Vagina (tissue), 2 donors: ENCODE measurements around the gene JAG2. TPM values are rescaled to one million over a fixed set of nuclear protein-coding genes. Genes with fewer than 3 reads are reported as not detected.

Source experiments
- DNase-seq, 2 donors: peaks; one replicate each; pipeline ENCODE4 v3.0.0-alpha.2; 2017; ENCODE audit errors: extremely low spot score in 2 of 2
- H3K27ac ChIP-seq: fragments of 200-600 bp; sonication (generic); one replicate; pipeline ENCODE4 v1.5.1; 2019
- H3K27me3 ChIP-seq: fragments of 200-600 bp; sonication (generic); one replicate; pipeline ENCODE4 v1.5.1; 2019
- H3K36me3 ChIP-seq, 2 donors: fragments of 200-600 bp; sonication (generic); one replicate each; pipeline ENCODE4 v1.5.1; 2017 to 2019
- H3K4me1 ChIP-seq: fragments of 200-600 bp; sonication (generic); one replicate; pipeline ENCODE4 v1.5.1; 2019
- H3K4me3 ChIP-seq, 2 donors: fragments of 200-600 bp; sonication (generic); 1 replicate in 1 of 2; 2 replicates in 1 of 2; pipeline ENCODE4 v1.5.1; 2016 to 2019
- H3K9me3 ChIP-seq: fragments of 200-600 bp; sonication (generic); one replicate; pipeline ENCODE4 v1.5.1; 2019
- POLR2A ChIP-seq, 2 donors: fragments of 450-650 bp; IDR thresholded peaks; one replicate each; pipeline ENCODE4 v1.6.1; 2017; ENCODE audit warnings: antibody characterized with exemption in 2 of 2, mild to moderate bottlenecking in 2 of 2, moderate library complexity in 2 of 2
- POLR2AphosphoS5 ChIP-seq, 2 donors: sonication (generic); formaldehyde crosslinking; IDR thresholded peaks; one replicate each; pipeline ENCODE4 v1.9.0; 2017; ENCODE audit warnings: antibody characterized with exemption in 2 of 2, mild to moderate bottlenecking in 2 of 2, low read depth in 1 of 2; ENCODE audit not compliant: insufficient read depth in 1 of 2
- intact Hi-C: fragments of 100-400 bp; cut with DNase I; formaldehyde crosslinking; loops from one replicate; pipeline ENCODE4 v1.15.1; 2023
- total RNA-seq: library from RNA; depleted of rRNA; stranded (reverse); fragments of >200 nt; gene quantifications from one replicate; pipeline ENCODE4 v1.2.3, GENCODE V29; 2016
- TF ChIP-seq, protein P1 (sequence below), 3 experiments: fragments of 450-650 bp in 2 of 3; fragments of 200-600 bp in 1 of 3; sonication (generic) in 1 of 3; IDR thresholded peaks; one replicate each; pipeline ENCODE4 v1.5.1; 2017 to 2019; ENCODE audit warnings: antibody characterized with exemption in 3 of 3, mild to moderate bottlenecking in 2 of 3, moderate library complexity in 2 of 3

The JAG2 gene
- total RNA-seq, 1 donor from 2014 or later = 17.7 TPM

- Histone ChIP-seq H3K27ac (no peak overlapping the region), H3K4me3 (no peak overlapping the region), H3K27me3 (no peaks in the 10 kb centered on the region), H3K4me1 (peaks cover 43% of the 10 kb centered on the region), H3K9me3 (no peaks in the 10 kb centered on the region), H3K36me3 (peaks cover 0 to 9% of the 10 kb centered on the region in 2 donors)
- intact Hi-C loops = loop anchor here (10.0 kb wide), 1 partner anchor 80 kb away; no protein-coding TSS in a partner anchor
- DNase-seq = no peak
- TF ChIP-seq, protein P1, sequence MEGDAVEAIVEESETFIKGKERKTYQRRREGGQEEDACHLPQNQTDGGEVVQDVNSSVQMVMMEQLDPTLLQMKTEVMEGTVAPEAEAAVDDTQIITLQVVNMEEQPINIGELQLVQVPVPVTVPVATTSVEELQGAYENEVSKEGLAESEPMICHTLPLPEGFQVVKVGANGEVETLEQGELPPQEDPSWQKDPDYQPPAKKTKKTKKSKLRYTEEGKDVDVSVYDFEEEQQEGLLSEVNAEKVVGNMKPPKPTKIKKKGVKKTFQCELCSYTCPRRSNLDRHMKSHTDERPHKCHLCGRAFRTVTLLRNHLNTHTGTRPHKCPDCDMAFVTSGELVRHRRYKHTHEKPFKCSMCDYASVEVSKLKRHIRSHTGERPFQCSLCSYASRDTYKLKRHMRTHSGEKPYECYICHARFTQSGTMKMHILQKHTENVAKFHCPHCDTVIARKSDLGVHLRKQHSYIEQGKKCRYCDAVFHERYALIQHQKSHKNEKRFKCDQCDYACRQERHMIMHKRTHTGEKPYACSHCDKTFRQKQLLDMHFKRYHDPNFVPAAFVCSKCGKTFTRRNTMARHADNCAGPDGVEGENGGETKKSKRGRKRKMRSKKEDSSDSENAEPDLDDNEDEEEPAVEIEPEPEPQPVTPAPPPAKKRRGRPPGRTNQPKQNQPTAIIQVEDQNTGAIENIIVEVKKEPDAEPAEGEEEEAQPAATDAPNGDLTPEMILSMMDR (IDR thresholded peaks at IDR 0.05) = no peak
- TF ChIP-seq POLR2A (IDR thresholded peaks at IDR 0.05) = no peak
- no peak for TF ChIP-seq POLR2AphosphoS5 (IDR thresholded peaks at IDR 0.05; ENCODE audit: insufficient read depth in 1 of 2, low read depth in 1 of 2)
Observed at GRCh38 chr14:105204931-105205672, 36.5 kb upstream of the JAG2 start.

GRCh38 chr14:105204206-105204930 is 35.8 kb upstream of the JAG2 start:
- TF ChIP-seq POLR2AphosphoS5 (IDR thresholded peaks at IDR 0.05; ENCODE audit: insufficient read depth in 1 of 2, low read depth in 1 of 2) (peak; percentile 20 to 50), POLR2A (IDR thresholded peaks at IDR 0.05) (no peak)
- TF ChIP-seq, protein P1 (IDR thresholded peaks at IDR 0.05) = no peak
- peaks cover 43% of the 10 kb centered on the region for H3K4me1 ChIP-seq
- no peaks in the 10 kb centered on the region for H3K27me3 ChIP-seq
- no peaks in the 10 kb centered on the region for H3K9me3 ChIP-seq
- intact Hi-C loops = loop anchor here (10.0 kb wide), 1 partner anchor 80 kb away; no protein-coding TSS in a partner anchor
- H3K36me3 ChIP-seq = peaks cover 0 to 3% of the 10 kb centered on the region in 2 donors
- H3K4me3 ChIP-seq = no peak overlapping the region
- H3K27ac ChIP-seq = no peak overlapping the region
- DNase-seq = no peak

DNA sequence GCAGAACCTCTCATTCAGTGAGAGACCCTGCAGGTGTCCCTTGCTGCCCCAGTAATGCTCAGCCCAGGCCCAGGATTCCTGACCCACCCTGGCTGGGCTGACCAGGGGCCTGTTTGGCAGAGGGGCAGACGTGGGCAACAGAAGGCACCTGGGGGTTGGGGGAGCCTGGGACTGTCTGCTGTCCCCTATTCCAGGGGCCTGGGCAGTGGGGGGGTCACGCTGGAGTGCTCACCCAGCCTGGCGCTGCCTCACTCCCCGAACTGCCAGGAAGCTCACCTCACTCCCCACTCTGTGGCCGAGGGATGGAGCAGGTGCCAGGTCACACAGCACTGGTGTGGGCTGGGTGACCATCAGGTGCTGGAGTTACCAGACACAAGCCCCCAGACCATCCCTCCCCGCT is 35.1 kb upstream of the JAG2 start:
- H3K27me3 ChIP-seq = no peaks in the 10 kb centered on the region
- H3K4me3 ChIP-seq = no peak overlapping the region
- intact Hi-C loops = loop anchor here (2.0 to 10.0 kb wide), 2 partner anchors 81 to 147 kb away; no protein-coding TSS in a partner anchor
- no peaks in the 10 kb centered on the region for H3K36me3 ChIP-seq
- H3K27ac ChIP-seq = no peak overlapping the region
- no peak for DNase-seq
- peaks cover 45% of the 10 kb centered on the region for H3K4me1 ChIP-seq
- H3K9me3 ChIP-seq = no peaks in the 10 kb centered on the region
- TF ChIP-seq POLR2A (IDR thresholded peaks at IDR 0.05) = no peak
- TF ChIP-seq POLR2AphosphoS5 (IDR thresholded peaks at IDR 0.05; ENCODE audit: insufficient read depth in 1 of 2, low read depth in 1 of 2) = no peak
- TF ChIP-seq, protein P1 (IDR thresholded peaks at IDR 0.05) = no peak

DNA sequence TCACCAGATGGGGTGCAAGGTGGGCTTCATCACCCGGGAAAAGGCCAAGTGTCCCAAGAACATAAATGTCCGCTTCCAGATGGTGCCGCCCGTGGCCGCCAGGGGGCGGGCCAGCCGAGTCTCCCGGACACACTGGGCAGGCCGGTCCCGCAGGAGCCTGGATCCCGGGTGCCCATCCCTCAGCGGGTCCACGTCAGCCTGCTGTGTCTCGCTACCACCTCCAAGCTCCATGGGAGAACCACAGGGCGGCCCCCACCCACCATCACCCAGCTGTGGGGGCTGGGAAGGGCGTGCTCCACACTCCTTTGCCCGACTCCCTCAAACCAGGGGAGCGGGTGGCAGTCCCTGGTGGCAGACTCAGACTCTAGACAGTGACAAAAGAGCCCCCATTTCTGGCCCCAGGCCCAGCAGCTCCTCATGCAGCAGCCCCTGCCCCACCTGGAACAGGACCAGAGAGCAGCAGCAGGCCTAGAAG is 34.5 kb upstream of the JAG2 start:
- no peak for TF ChIP-seq POLR2A (IDR thresholded peaks at IDR 0.05)
- TF ChIP-seq, protein P1 (IDR thresholded peaks at IDR 0.05) = peak; percentile 77 to 89 (median 83)
- no peaks in the 10 kb centered on the region for H3K36me3 ChIP-seq
- intact Hi-C loops = loop anchor here (2.0 to 10.0 kb wide), 2 partner anchors 82 to 148 kb away; no protein-coding TSS in a partner anchor
- DNase-seq = no peak
- H3K9me3 ChIP-seq = no peaks in the 10 kb centered on the region
- peaks cover 46% of the 10 kb centered on the region for H3K4me1 ChIP-seq
- H3K27ac ChIP-seq = no peak overlapping the region
- no peaks in the 10 kb centered on the region for H3K27me3 ChIP-seq
- no peak overlapping the region for H3K4me3 ChIP-seq
